Body of pancreas (tissue), 4 donors: ENCODE measurements around the gene DLGAP1. TPM values are rescaled to one million over a fixed set of nuclear protein-coding genes. Genes with fewer than 3 reads are reported as not detected.

Experiments
- ATAC-seq: fragments of 150-250 bp; one replicate; pipeline ENCODE4 v1.9.1; 2016
- DNase-seq, 4 donors: peaks; one replicate each; pipeline ENCODE4 v3.0.0-alpha.2; 2019
- H3K27ac ChIP-seq, 4 donors: fragments of 200-600 bp; sonication (generic); 1 replicate in 3 of 4; 2 replicates in 1 of 4; pipeline versions ENCODE4 v1.5.1 to v1.6.1; 2016 to 2019; ENCODE audit warnings: mild to moderate bottlenecking in 1 of 4, mixed read lengths in 1 of 4, moderate library complexity in 1 of 4
- H3K27me3 ChIP-seq, 2 donors: fragments of 200-600 bp; sonication (generic); one replicate each; pipeline ENCODE4 v1.6.0; 2016; ENCODE audit warnings: mild to moderate bottlenecking in 1 of 2
- H3K36me3 ChIP-seq, 2 donors: fragments of 200-600 bp; sonication (generic); replicated peaks in 1 of 2; 2 replicates each; pipeline ENCODE4 v1.5.1; 2016; ENCODE audit warnings: low read depth in 2 of 2; ENCODE audit not compliant: insufficient read depth in 1 of 2
- H3K4me1 ChIP-seq: fragments of 200-600 bp; sonication (generic); one replicate; pipeline ENCODE4 v1.6.0; 2016
- H3K4me3 ChIP-seq, 2 donors: fragments of 200-600 bp; sonication (generic); 1 replicate in 1 of 2; 2 replicates in 1 of 2; pipeline ENCODE4 v1.5.1; 2016 to 2019
- H3K9me3 ChIP-seq, 3 donors: fragments of 200-600 bp; sonication (generic); 1 replicate in 2 of 3; 2 replicates in 1 of 3; pipeline ENCODE4 v1.5.1; 2016
- CTCF ChIP-seq, 7 experiments: fragments of 450-650 bp in 4 of 7; fragments of 200-600 bp in 3 of 7; sonication (generic) in 3 of 7; IDR thresholded peaks; one replicate each; pipeline ENCODE4 v1.5.1; 2016 to 2019; ENCODE audit warnings: antibody characterized with exemption in 7 of 7
- POLR2A ChIP-seq, 3 donors: fragments of 450-650 bp; IDR thresholded peaks; one replicate each; pipeline ENCODE4 v1.6.1; 2016; ENCODE audit warnings: antibody characterized with exemption in 3 of 3, mild to moderate bottlenecking in 2 of 3
- WGBS, 2 donors: methylation state at CpG; one replicate each; pipeline ENCODE4 v1.1.5; 2017; 5-methylcytosine and 5-hydroxymethylcytosine counted together
- intact Hi-C: fragments of 100-400 bp; cut with DNase I; formaldehyde crosslinking; loops from one replicate; pipeline ENCODE4 v1.15.1; 2023
- total RNA-seq, 2 donors: library from RNA; depleted of rRNA; stranded (reverse); fragments of >200 nt; gene quantifications; one replicate each; pipeline ENCODE4 v1.1.0, GENCODE V29; 2016

Gene DLGAP1
- total RNA-seq, 2 donors from 2014 or later: 0.52 to 7.9 TPM

GRCh38 chr18:4172196-4173100, 282.7 kb downstream of the DLGAP1 start:
- DNase-seq: no peak
- H3K27ac ChIP-seq: no peak overlapping the region
- WGBS, 2 donors: 66 to 72% methylated on average over 6 of the region's 6 CpGs
- TF ChIP-seq POLR2A (IDR thresholded peaks at IDR 0.05) (no peak), CTCF (IDR thresholded peaks at IDR 0.05) (no peak)
- no peaks in the 10 kb centered on the region for H3K27me3 ChIP-seq
- H3K9me3 ChIP-seq: no peaks in the 10 kb centered on the region
- H3K36me3 ChIP-seq: no peaks in the 10 kb centered on the region
- intact Hi-C loops: no loop called here
- H3K4me3 ChIP-seq: no peak overlapping the region
- no peak for ATAC-seq
- H3K4me1 ChIP-seq: no peaks in the 10 kb centered on the region

- 69 to 74% methylated on average over 4 of the region's 4 CpGs for WGBS, 2 donors
- H3K27ac ChIP-seq: no peak overlapping the region
- no peak for ATAC-seq
- H3K36me3 ChIP-seq: no peaks in the 10 kb centered on the region
- peaks cover 0 to 4% (median 0%) of the 10 kb centered on the region in 3 donors for H3K9me3 ChIP-seq
- TF ChIP-seq CTCF (IDR thresholded peaks at IDR 0.05): no peak
- TF ChIP-seq POLR2A (IDR thresholded peaks at IDR 0.05): no peak
- H3K27me3 ChIP-seq: peaks cover 0 to 4% of the 10 kb centered on the region in 2 donors
- no peak for DNase-seq
- no peaks in the 10 kb centered on the region for H3K4me1 ChIP-seq
- H3K4me3 ChIP-seq: no peak overlapping the region
- intact Hi-C loops: no loop called here
These were observed 297.8 kb downstream of the DLGAP1 start for GRCh38 chr18:4157352-4157751.

GRCh38 chr18:4146797-4147196, 308.3 kb downstream of the DLGAP1 start:
- DNase-seq (no peak), ATAC-seq (no peak)
- 80 to 87% methylated on average over 1 of the region's 1 CpG for WGBS, 2 donors
- H3K4me1 ChIP-seq: no peaks in the 10 kb centered on the region
- H3K9me3 ChIP-seq: no peaks in the 10 kb centered on the region
- intact Hi-C loops: no loop called here
- no peaks in the 10 kb centered on the region for H3K36me3 ChIP-seq
- H3K4me3 ChIP-seq: no peak overlapping the region
- H3K27me3 ChIP-seq: no peaks in the 10 kb centered on the region
- no peak overlapping the region for H3K27ac ChIP-seq
- TF ChIP-seq POLR2A (IDR thresholded peaks at IDR 0.05) (no peak), CTCF (IDR thresholded peaks at IDR 0.05) (no peak)

- intact Hi-C loops: no loop called here
- 8 to 36% methylated on average over 1 of the region's 1 CpG for WGBS, 2 donors
- DNase-seq (no peak), ATAC-seq (no peak)
- Histone ChIP-seq H3K4me3 (no peak overlapping the region), H3K27ac (no peak overlapping the region), H3K4me1 (no peaks in the 10 kb centered on the region), H3K27me3 (no peaks in the 10 kb centered on the region), H3K36me3 (no peaks in the 10 kb centered on the region), H3K9me3 (no peaks in the 10 kb centered on the region)
- TF ChIP-seq POLR2A (IDR thresholded peaks at IDR 0.05) (no peak), CTCF (IDR thresholded peaks at IDR 0.05) (no peak)
These were observed 310.9 kb downstream of the DLGAP1 start for GRCh38 chr18:4144201-4144600.

GRCh38 chr18:4143585-4143984, 311.5 kb downstream of the DLGAP1 start:
- WGBS, 2 donors: 82 to 100% methylated on average over 1 of the region's 1 CpG
- intact Hi-C loops: no loop called here
- TF ChIP-seq POLR2A (IDR thresholded peaks at IDR 0.05): no peak
- TF ChIP-seq CTCF (IDR thresholded peaks at IDR 0.05): no peak
- Histone ChIP-seq H3K9me3 (no peaks in the 10 kb centered on the region), H3K36me3 (no peaks in the 10 kb centered on the region), H3K4me3 (no peak overlapping the region), H3K27me3 (no peaks in the 10 kb centered on the region), H3K27ac (no peak overlapping the region), H3K4me1 (no peaks in the 10 kb centered on the region)
- DNase-seq (no peak), ATAC-seq (no peak)
